IMR-90 (cell line): Measurements from ENCODE around the gene IFNA13. TPM values are rescaled to one million over a fixed set of nuclear protein-coding genes. Genes with fewer than 3 reads are reported as not detected.

Source experiments
- ATAC-seq: fragments of 200-7000 bp; cut with Tn5 transposase; 2 replicates; pipeline ENCODE4 v1.9.1; 2020; ENCODE audit warnings: low read depth, mild to moderate bottlenecking, moderate library complexity
- BruUV-seq: library from RNA; stranded (reverse); fragments of 400-500 nt; replicated peaks from 2 replicates; lab custom pipeline; 2021; lab: Mats Ljungman, UMichigan
- CTCF ChIA-PET: fragments of 300-600 bp; formaldehyde crosslinking; extraction: SDS; loops from one replicate; lab custom pipeline; 2021; ENCODE audit warnings: antibody characterized with exemption; lab: Yijun Ruan, JAX
- POLR2A ChIA-PET: fragments of 300-600 bp; sonication (Branson Sonifier 250); formaldehyde crosslinking; loops from one replicate; lab custom pipeline; 2022; ENCODE audit warnings: antibody characterized with exemption; ENCODE audit not compliant: unreplicated experiment; lab: Charles Lee
- DNase-seq: peaks from one replicate; pipeline ENCODE4 v3.0.0; 2013
- H2AFZ ChIP-seq: replicated peaks from 2 replicates; pipeline ENCODE3; 2013; ENCODE audit warnings: low read length, mild to moderate bottlenecking; ENCODE audit not compliant: poor library complexity
- H2AK5ac ChIP-seq: 2 replicates; pipeline ENCODE4 v1.6.1; 2013; ENCODE audit warnings: low read depth, low read length, inconsistent platforms
- H2AK9ac ChIP-seq: replicated peaks from 2 replicates; pipeline ENCODE3; 2013; ENCODE audit warnings: mild to moderate bottlenecking, low read depth, low read length, moderate library complexity; ENCODE audit not compliant: poor library complexity
- H2BK120ac ChIP-seq: 2 replicates; pipeline ENCODE4 v1.6.1; 2013; ENCODE audit warnings: low read depth, low read length, inconsistent platforms
- H2BK15ac ChIP-seq: 3 replicates; pipeline ENCODE4 v1.6.1; 2013; ENCODE audit warnings: low read depth, low read length, inconsistent platforms
- H2BK20ac ChIP-seq: 2 replicates; pipeline ENCODE4 v1.6.1; 2013; ENCODE audit warnings: low read depth, mild to moderate bottlenecking, inconsistent platforms, low read length, moderate library complexity
- H2BK5ac ChIP-seq: 2 replicates; pipeline ENCODE4 v1.6.1; 2013; ENCODE audit warnings: mild to moderate bottlenecking, low read depth, low read length, inconsistent platforms; ENCODE audit not compliant: poor library complexity, severe bottlenecking
- H3K14ac ChIP-seq: replicated peaks from 2 replicates; pipeline ENCODE4 v1.6.1; 2013; ENCODE audit warnings: low read depth, low read length, inconsistent platforms
- H3K18ac ChIP-seq: 2 replicates; pipeline ENCODE4 v1.6.1; 2013; ENCODE audit warnings: low read depth, low read length, control low read depth
- H3K23ac ChIP-seq: 2 replicates; pipeline ENCODE4 v1.6.1; 2013; ENCODE audit warnings: low read depth, low read length, inconsistent platforms
- H3K27ac ChIP-seq: 2 replicates; pipeline ENCODE4 v1.5.1; 2013; ENCODE audit warnings: mild to moderate bottlenecking, control low read depth, low read length; ENCODE audit not compliant: insufficient read depth
- H3K27me3 ChIP-seq: 2 replicates; pipeline ENCODE4 v1.6.1; 2013; ENCODE audit warnings: low read length; ENCODE audit not compliant: control insufficient read depth, insufficient read depth
- H3K36me3 ChIP-seq: 2 replicates; pipeline ENCODE4 v1.6.1; 2013; ENCODE audit warnings: low read length, mixed read lengths; ENCODE audit not compliant: control insufficient read depth, insufficient read depth
- H3K4ac ChIP-seq: 2 replicates; pipeline ENCODE4 v1.6.1; 2013; ENCODE audit warnings: low read depth, low read length, inconsistent platforms
- H3K4me1 ChIP-seq: 2 replicates; pipeline ENCODE4 v1.6.1; 2013; ENCODE audit warnings: low read length, mixed read lengths; ENCODE audit not compliant: control insufficient read depth, insufficient read depth
- H3K4me2 ChIP-seq: 2 replicates; pipeline ENCODE4 v1.6.1; 2013; ENCODE audit warnings: low read depth, mild to moderate bottlenecking, control low read depth, low read length, moderate library complexity
- H3K4me3 ChIP-seq: 2 replicates; pipeline ENCODE4 v1.5.1; 2013; ENCODE audit warnings: low read depth, mild to moderate bottlenecking, control low read depth, low read length, moderate library complexity; ENCODE audit not compliant: insufficient read depth
- H3K56ac ChIP-seq: 2 replicates; pipeline ENCODE4 v1.6.1; 2013; ENCODE audit warnings: low read length, inconsistent platforms; ENCODE audit not compliant: insufficient read depth; ENCODE audit errors: extremely low read depth
- H3K79me1 ChIP-seq, 2 experiments: 2 replicates each; pipeline ENCODE4 v1.6.1; 2013; ENCODE audit warnings: low read length in 2 of 2, inconsistent platforms in 1 of 2, low read depth in 1 of 2
- H3K9ac ChIP-seq: 2 replicates; pipeline ENCODE4 v1.6.1; 2013; ENCODE audit warnings: low read depth, low read length, control low read depth
- H3K9me1 ChIP-seq: 2 replicates; pipeline ENCODE4 v1.6.1; 2013; ENCODE audit warnings: low read length, inconsistent platforms; ENCODE audit not compliant: insufficient read depth
- H3K9me3 ChIP-seq: 2 replicates; pipeline ENCODE4 v1.6.1; 2013; ENCODE audit warnings: low read length; ENCODE audit not compliant: control insufficient read depth, insufficient read depth
- H4K20me1 ChIP-seq: 2 replicates; pipeline ENCODE4 v1.6.1; 2013; ENCODE audit warnings: low read length, inconsistent platforms; ENCODE audit not compliant: insufficient read depth
- H4K5ac ChIP-seq: 2 replicates; pipeline ENCODE4 v1.6.1; 2013; ENCODE audit warnings: mild to moderate bottlenecking, low read depth, low read length, control low read depth
- H4K8ac ChIP-seq, 2 experiments: 2 replicates each; pipeline ENCODE4 v1.6.1; 2013; ENCODE audit warnings: low read depth in 2 of 2, low read length in 2 of 2, control low read depth in 1 of 2, inconsistent platforms in 1 of 2
- H4K91ac ChIP-seq: 2 replicates; pipeline ENCODE4 v1.6.1; 2013; ENCODE audit warnings: low read depth, low read length, inconsistent platforms; ENCODE audit not compliant: insufficient read depth
- BHLHE40 ChIP-seq: fragments of 150-350 bp; IDR thresholded peaks from 2 replicates; pipeline ENCODE4 v1.6.1; 2016; ENCODE audit warnings: mild to moderate bottlenecking, low read depth, low read length
- CHD1 ChIP-seq: IDR thresholded peaks from 2 replicates; pipeline ENCODE4 v1.6.1; 2012; ENCODE audit warnings: low read depth, low read length, improper control_type of control experiment
- CTCF ChIP-seq: conservative IDR thresholded peaks from 2 replicates; pipeline ENCODE4 v1.5.1; 2012; ENCODE audit warnings: mild to moderate bottlenecking, low read depth, low read length, improper control_type of control experiment
- RAD21 ChIP-seq: IDR thresholded peaks from 2 replicates; pipeline ENCODE4 v1.6.1; 2012; ENCODE audit warnings: low read length, improper control_type of control experiment
- SMC3 ChIP-seq: fragments of 150-350 bp; IDR thresholded peaks from 2 replicates; pipeline ENCODE4 v1.6.1; 2016; ENCODE audit warnings: low read depth, mild to moderate bottlenecking, antibody characterized with exemption, low read length, moderate library complexity
- WGBS, 2 experiments: methylation state at CpG; one replicate each; pipeline versions ENCODE4 v1.1.5 to v1.1.7; 2013; ENCODE audit warnings: missing lambda C conversion rate in 2 of 2; ENCODE audit not compliant: insufficient read length in 1 of 2; ENCODE audit errors: extremely low coverage in 2 of 2; 5-methylcytosine and 5-hydroxymethylcytosine counted together
- dilution Hi-C: fragments of 300-500 bp; cut with HindIII; formaldehyde crosslinking; loops from one replicate; pipeline ENCODE4 v1.14.3; 2018; ENCODE audit warnings: low sequenced_read_pairs; ENCODE audit not compliant: unreplicated experiment
- in situ Hi-C: fragments of 300-500 bp; cut with MboI; formaldehyde crosslinking; loops from 3 replicates; pipeline ENCODE4 v1.14.3; 2019; ENCODE audit warnings: low sequenced_read_pairs, inconsistent platforms, mixed read lengths
- intact Hi-C: fragments of 100-400 bp; cut with micrococcal nuclease; formaldehyde crosslinking; loops from 2 replicates; pipeline ENCODE4 v1.10.0; 2022
- polyA plus RNA-seq, 3 experiments: library from polyadenylated mRNA; depleted of rRNA; stranded (reverse); fragments of >200 nt; gene quantifications; 2 replicates each; pipeline ENCODE4 v1.2.3, GENCODE V29; 2012; ENCODE audit warnings: low replicate concordance in 1 of 3
- total RNA-seq: library from RNA; depleted of rRNA; stranded (reverse); fragments of >200 nt; gene quantifications from 2 replicates; pipeline ENCODE4 v1.2.3, GENCODE V29; 2012

The IFNA13 gene
- total and polyA plus RNA-seq, 2 of the 4 experiments (the other 2 are of a cell fraction), result not detected

GRCh38 chr9:21395778-21396717, 28.2 kb upstream of the IFNA13 start:
- ChIA-PET POLR2A (no interaction called here), CTCF (interaction anchor here (0.6 to 2.0 kb wide), 23 partner anchors 8 to 1705 kb away, joined by 3 to 11 read pairs (median 5); partner anchors contain the start of genes IFNA17, IFNA2, IFNA8 and KLHL9)
- in situ Hi-C loops (no loop called here), intact Hi-C loops (loop anchor here (2.0 to 5.0 kb wide), 3 partner anchors 69 to 144 kb away; no protein-coding TSS in a partner anchor), dilution Hi-C loops (no loop called here)
- H2AFZ ChIP-seq, result peak overlapping the region; percentile 89
- no peaks in the 10 kb centered on the region for H4K20me1 ChIP-seq
- H3K9me3 ChIP-seq, result no peaks in the 10 kb centered on the region
- H2BK20ac ChIP-seq, result no peak overlapping the region
- H2BK5ac ChIP-seq, result no peak overlapping the region
- no peaks in the 10 kb centered on the region for H3K36me3 ChIP-seq
- no peak overlapping the region for H3K56ac ChIP-seq
- H2BK120ac ChIP-seq, result no peak overlapping the region
- H3K4ac ChIP-seq, result no peak overlapping the region
- peak overlapping the region; percentile 39 for H3K4me3 ChIP-seq
- no peak overlapping the region for H3K18ac ChIP-seq
- DNase-seq (no peak), ATAC-seq (peak; percentile 85)
- H3K23ac ChIP-seq, result no peak overlapping the region
- no peak overlapping the region for H3K9ac ChIP-seq
- no peak overlapping the region for H4K8ac ChIP-seq
- no peak overlapping the region for H2BK15ac ChIP-seq
- no peak overlapping the region for H2AK9ac ChIP-seq
- no peak overlapping the region for H4K5ac ChIP-seq
- WGBS, 2 experiments, result 3% methylated on average over 26 of the region's 40 CpGs; no CpG with 5 or more reads in 1 of the 2 experiments
- H3K4me2 ChIP-seq, result peak overlapping the region; percentile 84
- H3K79me1 ChIP-seq, result no peaks in the 10 kb centered on the region
- H3K27me3 ChIP-seq, result peaks cover 49% of the 10 kb centered on the region
- TF ChIP-seq CHD1 (no peak), RAD21 (peak; percentile 22), CTCF (peak; percentile 61), BHLHE40 (peak; percentile 53; the same call in 1 of the 2 replicates), SMC3 (peak; percentile 30; the same call in 1 of the 2 replicates)
- H3K14ac ChIP-seq, result no peak overlapping the region
- no peak overlapping the region for H4K91ac ChIP-seq
- no peak overlapping the region for H2AK5ac ChIP-seq
- H3K27ac ChIP-seq, result no peak overlapping the region
- no peaks in the 10 kb centered on the region for H3K4me1 ChIP-seq
- H3K9me1 ChIP-seq, result no peaks in the 10 kb centered on the region; the same call in 1 of the 2 replicates
- no TSS peak for BruUV-seq
